Measurements from ENCODE around the gene PFN2. TPM values are rescaled to one million over a fixed set of nuclear protein-coding genes. Genes with fewer than 3 reads are reported as not detected.
A peak's percentile ranks its signal among the peaks of the same experiment; 100 is the strongest.
"Not testable (repeated sequence)": the region's sequence is repeated elsewhere in the genome, so short reads cannot be mapped to it uniquely, and the experiment has no call there.

PFN2 gene
- total RNA-seq, 1 experiment from 2014 or later, result 470 TPM

- peak; percentile 85 for DNase-seq (ENCODE audit: low read depth)
Observed at GRCh38 chr3:149968216-149968615, 2.5 kb downstream of the PFN2 start.

GRCh38 chr3:149967086-149967685 lies 3.5 kb downstream of the PFN2 start:
- peak; percentile 73 for DNase-seq (ENCODE audit: low read depth)

- DNase-seq (ENCODE audit: low read depth), result no peak
Observed at GRCh38 chr3:149965278-149965677, 5.4 kb downstream of the PFN2 start.

GRCh38 chr3:149964291-149964690 lies 6.4 kb downstream of the PFN2 start:
- no peak for DNase-seq (ENCODE audit: low read depth)

- no peak for DNase-seq (ENCODE audit: low read depth)
Observed at GRCh38 chr3:149963485-149963884, 7.2 kb downstream of the PFN2 start.

- DNase-seq (ENCODE audit: low read depth), result no peak
Observed at GRCh38 chr3:149959443-149959842, 11.3 kb downstream of the PFN2 start.

GRCh38 chr3:149958171-149958796 lies 12.4 kb downstream of the PFN2 start:
- DNase-seq (ENCODE audit: low read depth), result no peak

- DNase-seq (ENCODE audit: low read depth), result no peak
Observed at GRCh38 chr3:149957361-149958125, 13.2 kb downstream of the PFN2 start.

- DNase-seq (ENCODE audit: low read depth), result no peak
Observed at GRCh38 chr3:149955449-149955848, 15.2 kb downstream of the PFN2 start.

- DNase-seq (ENCODE audit: low read depth), result no peak
Observed at GRCh38 chr3:149954812-149955211, 15.9 kb downstream of the PFN2 start.

- no peak for DNase-seq (ENCODE audit: low read depth)
Observed at GRCh38 chr3:149949181-149949580, 21.5 kb downstream of the PFN2 start.

- no peak for DNase-seq (ENCODE audit: low read depth)
Observed at GRCh38 chr3:149947231-149947630, 23.5 kb downstream of the PFN2 start.

- DNase-seq (ENCODE audit: low read depth), result not testable (repeated sequence)
Observed at GRCh38 chr3:149943966-149944365, 26.7 kb downstream of the PFN2 start.

- no peak for DNase-seq (ENCODE audit: low read depth)
Observed at GRCh38 chr3:149942409-149942808, 28.3 kb downstream of the PFN2 start.

GRCh38 chr3:149941946-149942345 lies 28.7 kb downstream of the PFN2 start:
- no peak for DNase-seq (ENCODE audit: low read depth)

GRCh38 chr3:149941186-149941585 lies 29.5 kb downstream of the PFN2 start:
- peak; percentile 16 for DNase-seq (ENCODE audit: low read depth)

- peak; percentile 12 for DNase-seq (ENCODE audit: low read depth)
Observed at GRCh38 chr3:149938392-149939055, 32.2 kb downstream of the PFN2 start.

GRCh38 chr3:149936812-149937230 lies 33.9 kb downstream of the PFN2 start:
- peak; percentile 55 for DNase-seq (ENCODE audit: low read depth)

- peak; percentile 18 for DNase-seq (ENCODE audit: low read depth)
Observed at GRCh38 chr3:149934524-149934923, 36.2 kb downstream of the PFN2 start.

GRCh38 chr3:149933858-149934257 lies 36.8 kb downstream of the PFN2 start:
- no peak for DNase-seq (ENCODE audit: low read depth)

- no peak for DNase-seq (ENCODE audit: low read depth)
Observed at GRCh38 chr3:149933008-149933407, 37.7 kb downstream of the PFN2 start.

GRCh38 chr3:149920119-149920518 lies 50.6 kb downstream of the PFN2 start:
- no peak for DNase-seq (ENCODE audit: low read depth)

Data from M059J (cell line).